HG03457 (cell line): ENCODE data around the gene SLC22A23.

Experiments used
- ATAC-seq: cut with Tn5 transposase; IDR thresholded peaks from one replicate; pipeline ENCODE4 v1.9.1; 2021; ENCODE audit warnings: moderate number of reproducible peaks; ENCODE audit not compliant: unreplicated experiment

The SLC22A23 gene

DNA sequence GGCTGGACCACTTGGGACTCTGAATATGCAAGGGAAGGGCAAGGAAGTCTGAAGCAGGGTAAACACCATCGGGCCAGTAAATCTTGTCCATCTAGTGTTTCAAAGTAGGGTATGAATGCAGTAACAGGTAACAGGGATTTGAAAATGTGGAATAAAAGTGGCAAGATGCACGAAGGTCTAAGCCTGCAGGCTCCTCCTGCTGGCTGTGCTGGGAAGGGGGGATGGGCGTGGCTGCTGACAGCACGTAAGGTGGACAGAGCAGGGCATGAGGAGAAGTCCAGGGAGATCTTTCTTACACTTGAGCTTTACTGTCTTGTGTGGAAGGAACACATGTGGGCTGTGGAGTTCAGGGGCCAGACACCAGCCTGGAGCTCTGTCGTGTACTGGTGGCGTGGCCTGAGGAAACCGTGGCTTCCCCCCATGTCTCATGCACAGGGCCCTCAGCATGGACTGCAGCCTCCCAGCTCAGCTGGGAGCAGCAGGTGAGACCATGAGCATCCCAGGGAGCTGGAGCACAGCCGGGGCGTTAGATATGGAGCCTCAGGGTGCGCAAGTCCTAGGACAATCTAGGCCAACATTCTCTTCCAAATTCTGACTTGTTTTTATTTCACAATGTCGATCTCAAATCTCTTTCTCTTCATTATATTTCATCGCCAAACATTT, 84.5 kb downstream of the SLC22A23 start:
- ATAC-seq, result no peak

DNA sequence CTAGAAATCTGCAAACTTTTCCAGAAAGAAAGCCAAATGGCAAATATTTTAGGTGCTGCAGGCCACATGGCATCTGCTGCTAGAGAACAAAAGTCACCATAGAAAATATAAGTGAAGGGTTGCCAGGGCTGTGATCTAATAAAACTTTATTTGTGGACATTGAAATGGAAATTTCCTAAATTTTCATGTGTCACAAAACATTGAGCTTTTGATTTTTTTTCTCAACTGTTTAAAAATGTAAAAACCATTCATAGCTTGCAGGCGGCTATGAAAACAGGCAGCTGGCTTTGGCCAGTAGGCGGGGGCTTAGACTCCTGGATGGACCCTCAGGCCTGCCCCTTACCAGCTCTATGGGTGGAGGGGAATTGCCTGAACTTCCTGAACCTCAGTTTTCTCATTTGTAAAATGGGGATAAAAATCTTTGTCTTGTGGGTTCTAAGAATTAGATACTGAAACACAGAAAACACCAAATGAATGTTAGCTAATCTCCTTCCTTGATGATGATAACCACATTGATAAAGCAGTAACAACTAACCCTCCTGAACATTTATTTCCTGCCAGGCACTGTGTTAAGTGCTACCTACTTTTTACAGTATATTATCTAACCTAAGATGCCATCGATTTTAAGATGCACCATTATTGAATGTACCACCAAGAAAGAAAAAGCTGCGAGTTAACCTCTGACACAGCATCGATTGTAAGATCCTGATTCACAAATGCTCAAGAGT, 85.5 kb downstream of the SLC22A23 start:
- no peak for ATAC-seq

DNA sequence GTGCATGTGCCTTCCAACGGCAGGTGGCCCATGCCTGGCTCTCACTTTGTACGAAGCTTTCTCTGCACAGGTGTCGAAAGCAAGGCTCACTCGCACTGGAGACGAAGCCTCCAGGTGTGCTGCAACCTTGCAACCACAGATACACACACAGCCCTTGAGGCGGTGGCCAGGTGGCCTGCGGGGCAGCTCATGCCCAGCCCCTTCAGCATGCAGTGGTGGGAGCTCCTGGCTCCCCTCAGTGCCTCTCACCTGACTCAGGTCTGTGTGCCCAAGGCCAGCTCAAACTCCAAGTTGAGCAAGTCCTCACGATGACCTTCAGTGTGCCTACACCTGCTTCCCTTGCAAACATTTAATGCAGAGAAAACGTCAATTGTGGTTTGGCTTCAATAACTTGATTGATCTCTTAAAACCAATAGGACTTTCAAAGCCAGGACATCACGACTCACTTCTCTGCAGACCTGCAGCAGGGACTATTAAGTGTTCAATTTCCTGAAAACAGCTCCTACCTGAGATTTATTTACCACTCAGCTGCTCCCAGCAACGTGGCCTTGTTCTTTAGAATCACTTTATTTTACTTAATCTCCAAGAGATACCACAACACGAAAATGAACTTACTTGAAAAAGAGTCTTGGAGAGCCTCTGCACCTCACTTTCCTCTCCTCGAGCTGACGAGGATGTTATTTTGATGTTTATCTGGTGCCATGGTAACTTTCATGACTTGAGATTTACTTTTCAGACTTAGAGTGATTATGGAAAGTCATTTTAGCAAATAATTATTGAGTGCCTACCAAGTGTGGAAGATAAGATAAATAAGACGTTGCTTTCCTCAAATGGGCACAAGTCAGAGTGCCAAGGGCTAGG, 86.3 kb downstream of the SLC22A23 start:
- no peak for ATAC-seq

DNA sequence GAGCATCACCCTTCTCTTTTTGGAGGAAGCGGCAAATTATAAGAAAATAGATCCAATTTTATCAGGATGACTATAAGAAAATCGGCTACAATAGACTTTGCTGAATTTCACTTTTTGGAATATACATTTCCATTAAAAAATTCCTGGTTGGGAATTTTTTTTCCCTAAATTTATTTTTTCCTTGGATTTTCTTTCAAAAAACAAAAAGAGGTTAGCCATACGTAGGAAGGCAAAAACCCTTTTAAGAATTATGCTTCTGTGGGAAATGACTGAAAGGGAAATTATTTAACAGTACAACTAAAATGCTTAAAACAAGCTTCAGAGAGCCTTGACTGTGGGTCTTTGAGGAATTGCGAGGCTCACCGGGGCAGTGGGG, 86.9 kb downstream of the SLC22A23 start:
- ATAC-seq, result no peak

DNA sequence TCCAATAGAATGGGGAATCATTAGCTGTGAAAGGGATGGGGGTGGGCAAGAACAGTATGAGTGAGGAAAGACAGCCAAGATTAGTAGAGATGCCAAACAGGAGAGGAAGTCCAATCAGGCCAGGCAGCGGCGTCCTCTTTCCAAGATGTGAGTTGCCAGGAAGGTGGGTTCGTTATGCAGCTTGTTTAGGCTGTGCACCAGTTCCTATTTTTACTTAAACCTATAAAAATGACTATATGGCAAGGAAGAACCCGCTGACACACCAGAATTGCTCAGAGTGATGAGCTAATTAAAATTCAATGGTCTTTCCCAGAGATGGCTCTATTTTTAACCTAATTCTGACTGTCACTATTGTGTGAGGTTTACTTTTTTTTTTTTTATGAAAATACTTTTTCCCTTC, 88.2 kb downstream of the SLC22A23 start:
- ATAC-seq, result no peak

DNA sequence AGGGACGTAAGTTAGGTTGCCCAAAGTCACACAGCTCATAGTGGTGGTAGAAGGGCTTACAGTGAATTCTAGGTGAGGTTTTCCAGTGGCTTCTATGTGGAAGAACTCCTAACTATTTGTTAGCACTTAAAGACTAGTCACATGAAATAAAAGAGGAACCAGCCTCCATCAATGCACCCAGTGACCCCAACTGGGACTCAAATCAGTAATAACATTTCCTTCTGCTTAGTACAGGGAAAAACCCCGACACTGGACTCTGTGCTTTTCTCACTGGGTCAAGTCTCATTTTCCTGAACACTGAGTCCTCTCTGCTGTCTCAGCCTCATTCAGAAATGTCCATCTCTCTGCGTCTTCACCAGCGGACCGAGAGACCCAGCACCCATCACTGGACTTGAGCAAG, 89.2 kb downstream of the SLC22A23 start:
- ATAC-seq, result no peak

DNA sequence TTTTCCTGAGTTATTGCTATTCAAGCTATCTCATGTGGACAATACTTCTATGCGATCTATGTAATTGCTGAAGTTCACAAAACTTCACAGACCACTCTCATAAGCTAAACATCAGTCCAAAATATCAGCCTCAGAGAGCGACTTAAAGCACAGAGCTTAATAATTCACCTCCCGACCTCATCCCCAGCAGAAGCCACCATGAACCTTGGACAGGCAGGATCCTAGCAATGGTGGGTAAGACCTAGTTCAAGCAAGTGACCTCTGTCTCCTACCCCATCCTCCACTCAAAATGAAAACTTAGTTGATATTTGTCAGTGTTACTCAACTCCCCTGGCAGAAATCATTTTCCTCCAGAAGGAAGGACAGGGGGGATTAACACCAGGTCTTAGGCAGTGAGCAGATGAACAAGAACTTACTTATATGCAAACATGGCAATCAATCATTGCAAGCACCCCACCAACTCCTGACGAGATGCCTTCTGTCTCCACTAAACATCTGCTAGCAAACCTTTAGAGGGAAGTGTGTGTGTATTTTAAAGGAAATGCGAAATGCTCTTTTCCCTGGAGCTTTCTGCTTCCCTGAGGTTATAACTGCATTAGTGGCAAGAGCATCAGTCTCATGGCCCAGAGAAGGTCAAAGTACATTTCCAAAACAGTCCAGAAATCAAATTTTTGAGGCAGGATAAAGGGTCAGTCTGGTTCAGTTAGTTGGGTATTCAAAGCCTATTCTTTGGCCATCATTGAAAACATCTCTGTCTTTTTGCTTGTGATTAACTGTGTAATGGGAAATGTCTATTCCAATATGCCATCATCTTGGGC, 90.0 kb downstream of the SLC22A23 start:
- no peak for ATAC-seq

DNA sequence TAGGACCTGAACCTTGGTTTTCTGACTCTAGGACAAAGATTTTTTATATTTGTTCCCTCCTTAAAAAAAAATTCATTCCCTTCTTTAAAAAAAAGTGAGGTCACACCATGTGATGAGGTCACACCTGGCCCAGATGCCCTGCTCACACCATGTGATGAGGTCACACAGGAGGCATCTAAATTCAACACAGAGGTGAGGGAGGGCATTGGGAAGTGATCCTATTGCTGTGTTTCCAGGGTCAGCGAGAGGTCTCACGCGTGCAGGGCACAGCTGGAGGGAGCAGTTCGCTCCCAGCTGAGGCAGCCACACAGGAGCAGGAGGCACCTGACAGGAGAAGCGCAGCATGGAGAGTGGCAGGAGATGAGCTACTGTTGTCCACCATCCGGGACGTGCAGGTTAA, 92.5 kb downstream of the SLC22A23 start:
- no peak for ATAC-seq

DNA sequence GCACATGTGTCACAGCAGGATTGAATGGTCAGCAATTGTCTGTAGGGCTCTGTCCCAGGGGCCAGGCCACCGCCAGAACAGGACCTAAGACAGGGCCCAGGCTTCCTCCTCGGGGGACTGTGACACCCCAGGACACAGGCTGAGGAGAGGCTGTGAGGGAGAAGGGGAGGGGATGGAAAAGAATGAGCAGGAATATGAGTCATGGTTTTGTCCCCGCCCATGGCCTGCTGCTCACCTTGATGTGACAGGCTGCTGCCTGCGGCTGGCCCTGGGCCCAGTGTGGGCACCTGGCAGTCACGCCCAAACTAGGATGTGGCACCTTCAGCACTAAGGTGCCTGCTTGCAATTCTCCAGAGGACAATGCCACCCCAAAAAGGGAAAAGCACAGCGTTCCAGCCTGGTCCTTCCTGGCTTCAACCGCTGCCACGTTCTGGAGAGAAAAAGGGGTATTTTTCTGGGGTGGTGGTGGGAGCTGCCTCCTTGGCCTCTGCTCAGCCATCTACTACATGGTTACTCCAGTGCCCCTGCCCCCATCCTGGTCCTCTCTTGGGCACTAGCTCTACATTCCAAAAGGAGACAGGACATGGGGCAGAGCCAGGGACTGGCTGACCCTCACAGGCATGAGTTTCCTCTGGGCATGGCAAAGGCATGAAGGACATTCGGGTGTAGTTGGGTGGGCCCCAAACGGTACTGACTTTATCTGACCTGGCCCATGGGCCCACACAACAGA, 93.4 kb downstream of the SLC22A23 start:
- ATAC-seq, result no peak

DNA sequence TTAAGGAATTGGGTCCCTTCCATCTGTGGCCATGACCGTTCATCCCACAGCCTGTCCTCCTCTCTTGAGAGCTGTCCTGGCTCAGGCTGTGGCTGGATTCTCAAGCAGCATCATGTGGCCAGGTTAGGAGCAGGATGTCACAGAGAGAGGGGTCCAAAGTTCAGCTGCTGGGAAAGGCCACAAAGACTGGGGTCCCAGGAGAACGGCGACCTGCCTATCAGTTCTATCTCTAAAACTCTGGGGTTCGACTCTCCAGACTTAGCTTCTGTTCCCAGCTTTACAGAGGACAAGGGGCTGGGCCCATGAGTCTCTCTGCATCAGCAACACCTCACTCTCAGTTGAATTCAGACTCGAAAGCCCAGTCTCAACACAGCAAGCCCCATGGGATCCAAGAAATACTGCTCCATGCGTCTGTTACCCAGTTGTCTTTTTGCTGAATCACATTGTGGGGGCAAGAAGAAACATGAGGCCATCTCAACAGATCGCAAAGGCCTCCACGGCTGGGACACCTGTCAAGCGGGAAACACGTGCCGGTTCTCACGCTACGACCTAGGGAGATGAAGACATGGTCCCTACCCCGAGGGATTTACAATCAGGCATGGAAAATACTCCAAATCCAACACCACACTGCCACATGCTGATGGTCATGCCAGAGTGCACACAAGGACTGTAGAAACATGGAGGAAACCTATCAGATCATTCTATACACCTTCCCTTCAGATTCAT, 95.4 kb downstream of the SLC22A23 start:
- ATAC-seq, result no peak

DNA sequence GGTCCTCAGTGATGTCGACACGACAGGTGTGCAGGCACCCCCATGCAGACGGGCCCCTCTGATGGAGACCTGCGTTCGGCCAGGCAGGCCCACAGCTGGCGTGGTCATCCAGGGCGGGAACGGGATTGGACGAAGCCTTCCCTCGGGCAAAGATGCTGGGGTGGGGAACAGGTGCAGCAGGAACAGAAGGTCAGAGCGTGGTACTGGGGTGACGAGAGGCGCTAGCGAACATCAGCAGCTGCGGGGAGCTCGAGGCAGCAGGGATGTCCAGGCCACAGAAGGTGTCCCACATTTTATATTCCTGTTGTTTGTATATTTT, 96.2 kb downstream of the SLC22A23 start:
- no peak for ATAC-seq

DNA sequence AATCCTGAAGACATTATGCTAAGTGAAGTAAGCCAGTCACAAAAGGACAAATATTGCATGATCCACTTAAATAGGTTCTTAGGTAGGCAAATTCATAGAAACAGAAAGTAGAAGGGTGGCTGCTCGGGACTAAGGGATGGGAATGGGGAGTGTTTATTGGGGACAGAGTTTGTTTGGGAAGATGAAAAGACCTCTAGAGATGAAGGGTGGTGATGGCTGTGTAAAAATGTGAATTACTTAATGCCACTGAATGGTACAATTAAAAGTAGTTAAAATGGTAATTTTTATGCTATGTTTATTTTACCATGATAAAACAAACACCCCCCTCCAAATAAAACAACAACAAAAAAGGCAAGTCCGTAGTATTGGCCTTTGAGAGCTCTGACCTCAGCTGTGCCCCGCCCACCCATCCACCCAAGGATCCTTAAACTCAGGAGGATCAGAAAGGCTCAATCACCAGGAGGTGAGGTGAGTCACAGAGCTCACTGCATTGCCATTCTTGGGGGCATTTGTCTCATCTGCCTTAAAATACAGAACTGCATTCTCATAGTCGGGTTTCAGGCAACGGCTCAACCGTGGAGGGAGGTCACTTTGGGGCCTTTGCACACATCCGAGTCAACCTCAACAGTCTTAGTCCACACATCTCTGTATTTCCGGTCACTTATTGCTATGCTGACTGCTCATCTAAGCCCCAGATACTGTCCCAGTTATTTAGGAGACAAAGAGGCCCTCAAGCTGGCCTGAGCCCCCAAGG, 96.7 kb downstream of the SLC22A23 start:
- no peak for ATAC-seq

DNA sequence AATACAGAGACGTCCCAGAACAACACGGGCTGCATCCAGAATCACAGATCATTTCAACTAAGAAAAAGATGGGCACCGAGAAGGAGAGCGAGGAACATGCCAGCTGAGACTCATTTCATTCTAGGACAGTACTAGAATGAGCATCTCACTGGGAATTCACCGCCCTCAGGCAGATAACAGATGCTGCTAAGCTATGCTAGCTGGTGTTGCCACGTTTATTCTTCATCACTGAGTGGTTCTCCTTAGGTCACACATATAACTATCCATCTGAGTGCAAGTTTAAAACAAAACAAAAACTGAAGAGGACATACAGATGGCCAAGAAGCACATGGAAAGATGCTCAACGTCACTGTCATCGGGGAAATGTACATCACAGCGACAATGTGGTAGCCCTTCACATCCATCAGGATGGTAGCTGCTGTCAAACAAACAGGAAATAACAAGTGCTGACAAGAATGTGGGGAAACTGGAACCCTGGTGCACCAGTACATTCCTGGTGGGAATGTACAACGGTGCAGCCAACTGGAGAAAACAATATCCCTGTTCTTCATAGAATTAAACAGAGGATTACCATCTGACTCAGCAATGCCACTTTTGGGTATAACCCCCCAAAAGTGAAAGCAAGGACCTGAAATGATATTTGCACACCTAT, 97.6 kb downstream of the SLC22A23 start:
- ATAC-seq, result no peak

DNA sequence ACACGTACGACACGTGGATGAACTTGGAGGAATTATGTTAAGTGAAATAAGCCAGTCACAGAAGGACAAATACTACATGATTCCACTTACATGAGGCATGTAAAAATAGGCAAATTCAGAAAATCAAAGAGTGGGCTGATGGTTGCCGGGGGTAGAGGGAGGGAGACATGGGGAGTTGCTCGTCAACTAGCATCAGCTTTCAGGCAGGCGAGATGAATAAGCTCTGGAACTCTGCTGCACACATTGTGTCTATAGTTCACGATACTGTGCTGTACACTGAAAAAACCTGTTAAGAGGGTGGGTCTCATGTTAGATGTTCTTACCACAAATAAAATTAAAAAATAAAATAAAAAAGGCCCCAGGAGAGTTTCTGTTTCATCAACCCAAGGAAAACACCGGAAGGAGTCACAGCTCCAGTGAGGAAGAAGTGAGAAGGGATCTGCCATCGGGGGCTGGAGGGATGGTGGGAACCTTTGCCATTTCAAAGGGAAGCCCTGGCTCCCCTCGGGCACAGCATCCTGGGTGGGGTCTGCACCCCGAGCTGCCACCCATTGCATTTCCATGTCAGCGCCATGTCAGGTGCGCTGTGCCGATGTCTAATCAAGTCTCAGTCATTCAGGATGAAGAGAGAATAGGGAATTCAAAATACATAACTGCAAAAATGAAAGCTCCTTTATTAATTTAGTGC, 98.3 kb downstream of the SLC22A23 start:
- ATAC-seq, result no peak

DNA sequence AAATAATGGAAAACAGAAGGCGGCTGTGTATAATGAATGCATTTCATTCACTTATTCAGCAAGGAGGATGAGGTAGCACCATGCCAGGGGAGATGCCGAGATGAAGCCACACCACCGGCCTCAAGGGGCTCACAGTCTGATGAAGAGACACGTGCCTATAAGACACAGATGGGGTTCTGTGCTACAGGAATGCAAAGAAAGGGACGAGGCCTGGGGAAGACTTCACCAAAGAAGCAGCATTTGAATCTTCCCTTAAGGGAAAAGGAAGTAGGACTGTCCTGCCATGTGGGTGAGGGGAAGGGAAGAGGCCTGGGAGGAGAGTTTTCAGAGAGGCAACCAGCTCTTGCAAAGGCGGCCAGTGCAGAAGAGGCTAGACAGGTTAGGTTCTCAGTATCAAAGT, 99.2 kb downstream of the SLC22A23 start:
- no peak for ATAC-seq

DNA sequence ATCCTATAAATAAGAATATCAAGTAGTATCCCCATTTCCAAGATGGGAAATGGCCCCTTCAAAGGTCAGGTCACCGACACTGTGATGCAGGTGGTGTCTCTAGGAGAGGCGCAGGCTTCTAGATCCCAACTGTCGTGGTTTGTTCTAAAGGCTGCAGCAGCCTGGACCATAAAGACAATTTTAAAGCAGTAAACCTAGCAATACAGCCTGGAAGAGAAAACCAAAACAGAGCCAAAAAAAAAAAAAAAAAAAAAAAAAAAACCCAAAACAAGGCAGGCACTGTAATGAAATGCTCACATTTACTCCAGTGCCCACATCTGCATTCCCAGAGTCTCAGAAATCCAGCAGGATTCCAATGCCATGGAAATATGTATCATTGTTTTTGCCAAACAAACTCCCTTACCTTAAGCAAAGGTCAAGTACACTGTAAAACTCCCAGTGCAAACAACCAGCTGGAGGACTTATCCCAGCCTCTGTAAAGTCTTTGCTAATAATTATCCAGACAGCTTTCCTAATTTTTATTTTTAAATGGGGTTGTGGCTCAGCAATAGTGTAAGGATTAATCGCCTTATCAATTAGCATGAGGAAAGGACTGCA, 99.9 kb downstream of the SLC22A23 start:
- ATAC-seq, result no peak

DNA sequence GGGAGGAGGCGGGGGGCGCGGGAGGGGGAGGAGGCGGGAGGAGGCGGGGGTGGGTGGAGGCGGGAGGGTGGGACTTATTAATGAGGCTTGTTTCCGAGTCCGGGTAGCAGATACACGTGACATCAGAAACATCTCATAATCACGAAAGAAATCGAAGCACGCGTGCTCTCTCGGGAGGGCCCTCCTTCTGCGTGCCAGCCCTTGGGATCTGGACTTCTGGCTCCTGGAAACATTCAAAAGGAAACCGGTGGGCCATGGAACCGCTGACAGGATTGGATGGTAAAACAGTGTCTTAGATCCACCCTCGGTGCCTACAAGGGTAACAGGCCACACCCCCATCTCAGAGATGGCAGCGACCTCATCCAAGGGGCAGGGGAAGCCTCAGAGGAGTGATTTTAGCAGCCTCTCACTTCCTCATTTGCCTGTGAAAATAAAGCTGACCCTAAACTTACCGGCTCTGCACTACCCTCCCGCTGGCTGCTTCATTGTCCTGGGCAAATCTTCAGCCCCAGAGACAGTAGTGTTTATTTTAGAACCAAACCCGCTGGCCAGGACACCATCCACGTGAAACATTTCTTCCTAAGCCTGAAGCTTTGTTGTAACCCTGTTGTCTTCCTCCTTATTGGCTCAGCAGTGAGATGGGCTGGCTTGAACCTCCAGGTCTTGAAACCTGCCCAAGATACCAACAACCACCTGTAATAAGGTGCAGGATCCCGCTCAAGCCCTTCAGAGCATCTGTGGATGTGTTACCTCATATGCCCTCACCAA, 100.6 kb downstream of the SLC22A23 start:
- ATAC-seq, result peak; percentile 82
